Vagina (tissue), 2 donors: ENCODE results near the gene TMEM107.

Experiments used
- CTCF ChIP-seq, 3 experiments: fragments of 450-650 bp in 2 of 3; fragments of 200-600 bp in 1 of 3; sonication (generic) in 1 of 3; IDR thresholded peaks; one replicate each; pipeline ENCODE4 v1.5.1; 2017 to 2019; ENCODE audit warnings: antibody characterized with exemption in 3 of 3, mild to moderate bottlenecking in 2 of 3, moderate library complexity in 2 of 3
- POLR2A ChIP-seq, 2 donors: fragments of 450-650 bp; IDR thresholded peaks; one replicate each; pipeline ENCODE4 v1.6.1; 2017; ENCODE audit warnings: antibody characterized with exemption in 2 of 2, mild to moderate bottlenecking in 2 of 2, moderate library complexity in 2 of 2

DNA sequence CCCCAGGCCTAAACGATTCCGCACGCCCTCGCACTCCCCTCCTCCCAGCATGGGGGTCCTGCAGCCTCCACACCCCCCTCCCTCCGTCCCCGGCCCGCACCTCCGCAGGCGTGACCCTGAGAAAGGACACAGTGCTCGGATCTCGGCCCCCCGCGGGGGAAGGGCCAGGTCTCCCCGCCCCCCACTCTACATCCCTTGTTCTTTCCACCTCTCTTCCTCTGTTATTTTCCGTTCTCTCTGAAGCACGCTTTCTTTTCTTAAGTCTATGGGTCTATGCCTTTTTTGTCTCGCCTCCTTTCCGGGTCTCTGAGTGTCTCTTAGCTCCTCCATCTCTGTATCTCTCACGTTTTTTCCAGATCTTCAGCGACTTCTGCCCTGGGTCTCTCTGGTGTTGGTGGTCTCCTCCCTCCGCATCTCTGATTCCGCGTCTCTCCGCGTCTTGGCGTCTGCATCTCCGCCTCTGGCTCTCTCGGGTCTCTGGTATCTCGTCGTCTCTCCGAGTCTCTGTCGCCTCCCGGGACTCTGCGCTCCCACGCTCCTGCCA, 50.2 kb downstream of the TMEM107 start:
- TF ChIP-seq POLR2A (IDR thresholded peaks at IDR 0.05) (no peak), CTCF (IDR thresholded peaks at IDR 0.05) (no peak)
